Mucosa of descending colon (tissue), 3 donors: ENCODE data around the gene FZD4. TPM values are rescaled to one million over a fixed set of nuclear protein-coding genes. Genes with fewer than 3 reads are reported as not detected.
"Not testable (repeated sequence)": the region's sequence is repeated elsewhere in the genome, so short reads cannot be mapped to it uniquely, and the experiment has no call there.

Source experiments
- ATAC-seq: fragments of 200-7000 bp; cut with Tn5 transposase; one replicate; pipeline ENCODE4 v1.9.1; 2020; ENCODE audit warnings: mild to moderate bottlenecking, moderate library complexity
- DNase-seq, 3 donors: peaks; one replicate each; pipeline ENCODE4 v3.0.0-alpha.2; 2020
- H3K36me3 ChIP-seq: fragments of 200-600 bp; one replicate; pipeline ENCODE4 v1.8.0; 2021; ENCODE audit warnings: low read depth, mild to moderate bottlenecking
- H3K4me1 ChIP-seq: fragments of 200-600 bp; one replicate; pipeline ENCODE4 v1.8.0; 2021; ENCODE audit warnings: low read depth, mild to moderate bottlenecking
- H3K4me3 ChIP-seq: fragments of 200-600 bp; one replicate; pipeline ENCODE4 v1.8.0; 2021; ENCODE audit warnings: mild to moderate bottlenecking
- H3K9me3 ChIP-seq: fragments of 200-600 bp; one replicate; pipeline ENCODE4 v1.8.0; 2021; ENCODE audit warnings: mild to moderate bottlenecking
- CTCF ChIP-seq: fragments of 200-600 bp; IDR thresholded peaks from one replicate; pipeline ENCODE4 v1.8.0; 2022; ENCODE audit warnings: antibody characterized with exemption, mild to moderate bottlenecking
- intact Hi-C, 2 donors: fragments of 100-400 bp; cut with DNase I in 1 of 2; cut with micrococcal nuclease in 1 of 2; formaldehyde crosslinking; loops; one replicate each; pipeline versions ENCODE4 v1.11.0 to v1.11.1; 2022; cut with DNase I, micrococcal nuclease
- total RNA-seq, 3 donors: library from RNA; stranded (reverse); fragmentation: NEBNext Ultra II Directional in 2 of 3; extraction: Animal tissue kit (Norgen Biotek cat#: 25700) in 2 of 3; gene quantifications; one replicate each; pipeline versions ENCODE4 v1.2.1 to v1.2.4, GENCODE V29; 2021 to 2023
- donor health status: DM: no; HTN: no; CAD: no; lungs with moderate emphysema.
- donor health status: DM: no; HTN: no; CAD: no.
- donor health status: DM: no; HTN: yes; CAD: no.

FZD4 gene
- total RNA-seq, 3 donors from 2014 or later: 4.7 to 33.7 (median 7.9) TPM

DNA sequence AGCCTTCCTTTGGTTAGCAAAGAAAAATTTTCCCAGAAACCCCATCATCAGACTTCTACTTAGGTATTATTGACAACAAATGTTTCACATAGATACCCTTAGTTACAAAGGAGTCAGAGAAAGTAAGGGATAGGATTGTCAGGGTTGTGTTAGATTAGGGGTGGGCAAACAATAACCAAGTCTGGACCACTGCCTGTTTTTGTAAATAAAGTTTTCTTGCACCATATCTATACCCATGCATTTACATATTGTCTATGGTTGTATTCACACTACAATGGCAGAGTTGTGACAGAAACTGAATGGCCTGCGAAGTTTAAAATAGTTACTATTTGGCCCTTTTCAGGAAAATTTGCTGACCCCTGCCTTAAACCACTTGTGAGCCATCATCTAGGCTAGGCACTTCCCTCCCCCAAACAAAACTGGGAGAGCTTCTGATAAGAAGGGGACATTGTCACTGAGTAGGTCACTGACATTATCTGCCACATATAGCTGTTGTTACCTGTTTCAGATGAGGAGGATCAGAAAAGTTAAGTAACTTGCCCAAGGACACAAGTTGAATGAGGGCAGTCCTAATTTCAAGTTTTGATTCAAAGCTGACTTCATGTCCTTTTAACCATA, 41.9 kb upstream of the FZD4 start:
- no peaks in the 10 kb centered on the region for H3K36me3 ChIP-seq
- H3K4me1 ChIP-seq: no peaks in the 10 kb centered on the region
- ATAC-seq: no peak
- no peak for DNase-seq
- H3K9me3 ChIP-seq: no peaks in the 10 kb centered on the region
- no peak overlapping the region for H3K4me3 ChIP-seq
- intact Hi-C loops: no loop called here
- no peak for TF ChIP-seq CTCF

GRCh38 chr11:86993031-86993430, 37.8 kb upstream of the FZD4 start:
- H3K4me1 ChIP-seq: no peaks in the 10 kb centered on the region
- no peak for TF ChIP-seq CTCF
- intact Hi-C loops: no loop called here
- DNase-seq: no peak
- H3K9me3 ChIP-seq: no peaks in the 10 kb centered on the region
- no peak for ATAC-seq
- no peak overlapping the region for H3K4me3 ChIP-seq
- H3K36me3 ChIP-seq: no peaks in the 10 kb centered on the region

- ATAC-seq, H3K4me3 ChIP-seq, H3K4me1 ChIP-seq, H3K36me3 ChIP-seq, intact Hi-C loops, H3K9me3 ChIP-seq, DNase-seq: not testable (repeated sequence)
Observed at GRCh38 chr11:86992340-86992739, 37.1 kb upstream of the FZD4 start.

DNA sequence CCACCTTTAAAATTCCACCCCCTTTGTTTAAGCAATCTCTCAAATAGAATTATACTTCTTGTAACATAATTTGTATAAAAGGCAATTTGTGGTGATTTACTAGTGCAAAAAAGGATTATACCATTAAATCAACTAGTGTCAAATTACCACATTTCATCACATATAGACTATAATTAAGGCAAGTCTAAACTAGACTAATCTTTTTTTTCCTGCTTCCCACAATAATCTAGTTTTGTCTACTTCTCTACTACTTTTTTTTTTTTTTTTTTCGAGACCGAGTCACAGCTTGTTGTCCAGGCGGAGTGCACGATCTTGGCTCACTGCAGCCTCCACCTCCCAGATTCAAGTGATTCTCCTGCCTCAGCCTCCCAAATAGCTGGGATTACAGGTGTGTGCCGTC, 36.1 kb upstream of the FZD4 start:
- Histone ChIP-seq H3K4me3 (no peak overlapping the region), H3K36me3 (no peaks in the 10 kb centered on the region), H3K9me3 (no peaks in the 10 kb centered on the region), H3K4me1 (no peaks in the 10 kb centered on the region)
- DNase-seq (no peak), ATAC-seq (no peak)
- no peak for TF ChIP-seq CTCF
- intact Hi-C loops: no loop called here

DNA sequence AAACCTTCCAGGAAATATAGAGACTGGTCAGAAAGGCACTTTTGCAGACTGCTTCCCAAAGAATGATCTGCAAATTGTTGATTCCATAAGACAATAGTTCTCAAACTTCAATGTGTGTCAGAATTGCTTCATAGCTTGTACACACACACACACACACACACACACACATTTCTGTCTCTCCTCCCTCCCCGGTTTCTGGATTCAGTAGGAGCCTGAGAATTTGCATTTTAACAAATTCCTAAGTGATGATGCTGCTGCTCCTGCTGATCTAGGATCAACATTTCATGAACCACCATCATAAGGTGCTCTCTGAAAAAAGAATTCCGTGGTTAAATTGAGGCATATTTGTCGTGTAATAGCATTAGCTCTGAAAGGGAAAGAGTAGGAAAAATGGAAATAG, 35.3 kb upstream of the FZD4 start:
- Histone ChIP-seq H3K9me3 (no peaks in the 10 kb centered on the region), H3K4me3 (no peak overlapping the region), H3K36me3 (no peaks in the 10 kb centered on the region), H3K4me1 (no peaks in the 10 kb centered on the region)
- TF ChIP-seq CTCF: no peak
- ATAC-seq (no peak), DNase-seq (no peak)
- intact Hi-C loops: no loop called here

- H3K36me3 ChIP-seq: no peaks in the 10 kb centered on the region
- no peaks in the 10 kb centered on the region for H3K9me3 ChIP-seq
- no peak overlapping the region for H3K4me3 ChIP-seq
- no peak for DNase-seq
- no peaks in the 10 kb centered on the region for H3K4me1 ChIP-seq
- intact Hi-C loops: no loop called here
- no peak for TF ChIP-seq CTCF
- ATAC-seq: no peak
Observed at GRCh38 chr11:86990031-86990430, 34.8 kb upstream of the FZD4 start.
